ENCODE results near the gene KLHL21. TPM values are rescaled to one million over a fixed set of nuclear protein-coding genes. Genes with fewer than 3 reads are reported as not detected.
A peak's percentile ranks its signal among the peaks of the same experiment; 100 is the strongest.

Gene KLHL21
- total RNA-seq, 8 experiments from 2014 or later = 7.0 to 38.3 (median 12.6) TPM

DNA sequence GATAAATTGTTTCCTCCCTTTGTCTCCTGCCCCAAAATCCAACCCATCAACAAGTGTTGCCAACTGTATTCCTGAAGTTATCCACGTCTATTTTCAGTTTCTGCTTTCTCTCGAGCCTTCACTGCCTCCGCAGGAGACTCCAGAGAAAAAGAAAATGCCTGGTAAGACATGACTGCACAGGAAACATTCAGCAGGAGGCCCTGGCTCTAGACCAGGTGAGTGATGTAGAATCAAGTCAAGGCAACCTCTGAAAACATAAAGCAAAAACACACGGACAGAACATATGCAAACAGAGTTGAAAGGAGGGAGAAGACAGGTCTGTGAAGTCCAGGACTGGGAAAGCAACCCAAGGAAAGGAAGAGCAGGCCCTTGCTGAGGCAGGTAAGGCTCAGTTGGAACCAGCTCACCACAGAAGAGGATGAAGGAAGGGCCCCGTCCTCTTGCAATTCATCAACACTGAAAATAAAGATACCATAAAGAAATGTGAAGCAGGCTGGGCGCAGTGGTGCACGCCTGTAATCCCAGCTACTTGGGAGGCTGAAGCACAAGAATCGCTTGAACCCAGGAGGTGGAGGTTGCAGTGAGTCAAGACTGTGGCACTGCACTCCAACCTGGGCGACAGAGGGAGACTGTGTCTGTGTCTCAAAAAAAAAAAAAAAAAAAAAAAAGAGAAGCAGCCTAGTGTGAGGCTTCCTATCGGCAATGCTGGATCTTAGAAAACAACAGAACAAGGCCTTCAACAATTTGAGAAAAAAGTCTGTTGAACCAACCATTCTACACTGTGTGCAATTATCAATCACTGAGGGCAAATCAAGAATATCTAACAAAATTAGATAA lies 57.2 kb downstream of the KLHL21 start:
- WGBS, 10 experiments = 65 to 97% (median 77%) methylated on average over 2 to 10 of the region's 10 CpGs
- H3K27ac ChIP-seq = no peak overlapping the region
- in situ Hi-C loops (cut with MboI; ENCODE audit: low pct_unique_long_range_greater_than_20kb in 2 of 9, low sequenced_read_pairs in 9 of 9, unreplicated experiment in 9 of 9) = no loop called here
- no peaks in the 10 kb centered on the region for H3K4me1 ChIP-seq (replicated peaks in 1 of 2)
- H3K4me3 ChIP-seq = no peak overlapping the region
- no peak for ATAC-seq (replicated peaks in 6 of 8)

DNA sequence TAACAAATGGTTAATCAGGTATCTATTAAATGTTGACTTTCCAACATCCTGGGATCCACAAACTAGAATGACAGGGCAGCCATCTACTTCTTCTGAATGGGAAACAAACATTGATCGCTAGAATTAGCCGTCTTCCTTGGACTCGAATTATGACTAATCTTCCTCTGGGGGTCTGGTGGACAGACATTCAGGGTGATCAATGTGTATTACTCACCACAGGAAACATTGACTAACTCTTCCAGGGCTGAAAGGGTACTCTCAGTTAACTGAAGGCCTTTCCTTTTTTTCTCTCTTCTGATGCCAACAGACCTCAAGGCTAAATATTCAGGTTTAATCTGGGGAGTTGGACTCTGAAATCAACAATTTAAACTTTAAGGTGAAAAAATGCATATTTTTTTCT lies 57.8 kb downstream of the KLHL21 start:
- no peak overlapping the region for H3K4me3 ChIP-seq
- H3K4me1 ChIP-seq (replicated peaks in 1 of 2) = no peaks in the 10 kb centered on the region
- no peak overlapping the region for H3K27ac ChIP-seq
- peak in 2 of 8 experiments; percentile 63 to 67 for ATAC-seq (replicated peaks in 6 of 8)
- 21 to 93% (median 72%) methylated on average over 2 to 3 of the region's 3 CpGs; no CpG with 5 or more reads in 1 of the 10 experiments for WGBS, 10 experiments
- in situ Hi-C loops (cut with MboI; ENCODE audit: low pct_unique_long_range_greater_than_20kb in 2 of 9, low sequenced_read_pairs in 9 of 9, unreplicated experiment in 9 of 9) = no loop called here

Other genes with a start within 250 kb of the KLHL21 start
- gene ACOT7, start 209.1 kb downstream of the KLHL21 start, total RNA-seq = 100 to 1,000 TPM in 2 of 8 experiments, 10 to 100 TPM in 5, 1 to 10 TPM in 1; 6.9 to 127 (median 80.5) TPM
- gene HES2, start 182.9 kb downstream of the KLHL21 start, total RNA-seq = 1 to 10 TPM in 4 of 8 experiments, under 1 TPM in 4; 0.14 to 7.8 (median 0.98) TPM
- 1 to 10 TPM in 5 of 8 experiments, under 1 TPM in 2, not detected in 1; 0.87 to 3.4 (median 1.4) TPM for gene ESPN, start 178.1 kb downstream of the KLHL21 start, total RNA-seq
- 1 to 10 TPM; 1.4 to 9.1 (median 5.0) TPM for gene TNFRSF25, start 136.7 kb downstream of the KLHL21 start, total RNA-seq
- 10 to 100 TPM in 2 of 8 experiments, 1 to 10 TPM in 6; 1.7 to 16.7 (median 8.4) TPM for gene PLEKHG5, start 111.2 kb downstream of the KLHL21 start, total RNA-seq
- 10 to 100 TPM; 12.9 to 35.2 (median 14.9) TPM for gene NOL9, start 48.4 kb downstream of the KLHL21 start, total RNA-seq
- under 1 TPM in 7 of 8 experiments, not detected in 1; 0.22 to 0.82 (median 0.33) TPM for gene TAS1R1, start 47.6 kb downstream of the KLHL21 start, total RNA-seq
- 10 to 100 TPM; 21.9 to 44.4 (median 27.8) TPM for gene ZBTB48, start 22.9 kb downstream of the KLHL21 start, total RNA-seq
- 10 to 100 TPM in 4 of 8 experiments, 1 to 10 TPM in 4; 7.3 to 17.1 (median 10.1) TPM for gene PHF13, start 10.9 kb upstream of the KLHL21 start, total RNA-seq
- gene THAP3, start 22.0 kb upstream of the KLHL21 start, total RNA-seq = 10 to 100 TPM; 12.8 to 47.5 (median 30.1) TPM
- gene DNAJC11, start 98.9 kb upstream of the KLHL21 start, total RNA-seq = 10 to 100 TPM; 25.9 to 87.2 (median 45.7) TPM
- gene CAMTA1, start 182.6 kb upstream of the KLHL21 start, total RNA-seq = 100 to 1,000 TPM in 2 of 8 experiments, 10 to 100 TPM in 6; 38.5 to 145 (median 77.6) TPM